GM21515 (cell line): ENCODE measurements around the gene PPARG.
A peak's percentile ranks its signal among the peaks of the same experiment; 100 is the strongest.
"Not testable (repeated sequence)": the region's sequence is repeated elsewhere in the genome, so short reads cannot be mapped to it uniquely, and the experiment has no call there.

Experiments used
- ATAC-seq: cut with Tn5 transposase; IDR thresholded peaks from one replicate; pipeline ENCODE4 v1.9.1; 2021; ENCODE audit not compliant: unreplicated experiment

Gene PPARG

GRCh38 chr3:12288182-12289129, at the start of gene PPARG:
PPARG (plus strand) TSS chr3:12289070; CDS start chr3:12379712, 90,642 bp downstream.
- no peak for ATAC-seq

GRCh38 chr3:12239301-12239700, 49.6 kb upstream of the PPARG start:
- no peak for ATAC-seq

- no peak for ATAC-seq
These were observed 46.1 kb upstream of the PPARG start for GRCh38 chr3:12242772-12243171.

- ATAC-seq = no peak
These were observed 42.2 kb upstream of the PPARG start for GRCh38 chr3:12246497-12247163.

GRCh38 chr3:12247411-12247810, 41.5 kb upstream of the PPARG start:
- ATAC-seq = no peak

- ATAC-seq = no peak
These were observed 39.4 kb upstream of the PPARG start for GRCh38 chr3:12249519-12249918.

GRCh38 chr3:12252889-12253288, 36.0 kb upstream of the PPARG start:
- no peak for ATAC-seq

- ATAC-seq = no peak
These were observed 35.1 kb upstream of the PPARG start for GRCh38 chr3:12253516-12254343.

GRCh38 chr3:12255393-12255792, 33.5 kb upstream of the PPARG start:
- no peak for ATAC-seq

- ATAC-seq = no peak
These were observed 30.0 kb upstream of the PPARG start for GRCh38 chr3:12258911-12259310.

GRCh38 chr3:12262173-12262572, 26.7 kb upstream of the PPARG start:
- ATAC-seq = not testable (repeated sequence)

GRCh38 chr3:12265508-12265907, 23.4 kb upstream of the PPARG start:
- ATAC-seq = no peak

GRCh38 chr3:12266038-12266437, 22.8 kb upstream of the PPARG start:
- ATAC-seq = no peak

- no peak for ATAC-seq
These were observed 21.4 kb upstream of the PPARG start for GRCh38 chr3:12267376-12268030.

- no peak for ATAC-seq
These were observed 20.7 kb upstream of the PPARG start for GRCh38 chr3:12268049-12268735.

- no peak for ATAC-seq
These were observed 17.9 kb upstream of the PPARG start for GRCh38 chr3:12270976-12271375.

- ATAC-seq = peak; percentile 87
These were observed 15.7 kb upstream of the PPARG start for GRCh38 chr3:12273045-12273695.

- ATAC-seq = no peak
These were observed 12.8 kb upstream of the PPARG start for GRCh38 chr3:12275974-12276650.

- not testable (repeated sequence) for ATAC-seq
These were observed 12.0 kb upstream of the PPARG start for GRCh38 chr3:12276827-12277226.
